Spleen (tissue), 11 donors: Measurements from ENCODE around the gene GGNBP2. TPM values are rescaled to one million over a fixed set of nuclear protein-coding genes. Genes with fewer than 3 reads are reported as not detected.

ENCODE experiments used
- DNase-seq: peaks from one replicate; pipeline ENCODE4 v3.0.0-alpha.2; 2020
- H3K27ac ChIP-seq, 8 donors: fragments of 200-600 bp; sonication (generic) in 7 of 8; 1 replicate in 4 of 8; 2 replicates in 4 of 8; pipeline versions ENCODE4 v1.5.0 to v1.8.0; 2016 to 2021; ENCODE audit warnings: inconsistent platforms in 4 of 8, mild to moderate bottlenecking in 4 of 8, moderate library complexity in 1 of 8
- H3K27me3 ChIP-seq, 7 donors: fragments of 200-600 bp; sonication (generic) in 6 of 7; replicated peaks in 1 of 7; 1 replicate in 4 of 7; 2 replicates in 3 of 7; pipeline versions ENCODE4 v1.5.0 to v1.8.0; 2016 to 2021; ENCODE audit warnings: inconsistent platforms in 3 of 7, mild to moderate bottlenecking in 1 of 7
- H3K36me3 ChIP-seq, 6 donors: fragments of 200-600 bp; sonication (generic) in 5 of 6; 1 replicate in 4 of 6; 2 replicates in 2 of 6; pipeline versions ENCODE4 v1.5.0 to v1.8.0; 2016 to 2021; ENCODE audit warnings: inconsistent platforms in 2 of 6
- H3K4me1 ChIP-seq, 6 donors: fragments of 200-600 bp; sonication (generic) in 5 of 6; 1 replicate in 3 of 6; 2 replicates in 3 of 6; pipeline versions ENCODE4 v1.5.0 to v1.8.0; 2016 to 2021; ENCODE audit warnings: inconsistent platforms in 3 of 6
- H3K4me3 ChIP-seq, 8 donors: fragments of 200-600 bp; sonication (generic) in 7 of 8; 1 replicate in 4 of 8; 2 replicates in 4 of 8; pipeline versions ENCODE4 v1.5.0 to v1.8.0; 2016 to 2021; ENCODE audit warnings: inconsistent platforms in 4 of 8, mild to moderate bottlenecking in 4 of 8, moderate library complexity in 2 of 8
- H3K9me3 ChIP-seq, 8 donors: fragments of 200-600 bp; sonication (generic) in 7 of 8; 1 replicate in 4 of 8; 2 replicates in 4 of 8; pipeline versions ENCODE4 v1.5.0 to v1.8.0; 2016 to 2021; ENCODE audit warnings: inconsistent platforms in 4 of 8
- POLR2A ChIP-seq, 3 donors: fragments of 450-650 bp; IDR thresholded peaks; one replicate each; pipeline ENCODE4 v1.5.1; 2017; ENCODE audit warnings: antibody characterized with exemption in 3 of 3, mild to moderate bottlenecking in 1 of 3
- POLR2AphosphoS5 ChIP-seq, 3 donors: sonication (generic); formaldehyde crosslinking; IDR thresholded peaks; one replicate each; pipeline ENCODE4 v1.5.1; 2017; ENCODE audit warnings: antibody characterized with exemption in 3 of 3
- WGBS, 5 donors: extraction: QIAGEN DNeasy Blood & Tissue Kit in 3 of 5; methylation state at CpG; one replicate each; pipeline versions ENCODE4 v1.1.5 to v1.1.7; 2013 to 2018; 5-methylcytosine and 5-hydroxymethylcytosine counted together
- intact Hi-C: fragments of 100-400 bp; cut with DNase I; formaldehyde crosslinking; loops from one replicate; pipeline ENCODE4 v1.15.0; 2023; ENCODE audit warnings: low total_unique reads
- polyA plus RNA-seq, 3 donors: library from polyadenylated mRNA; stranded (reverse); fragments of 200-250 nt; gene quantifications; one replicate each; pipeline ENCODE4 v1.2.1, GENCODE V29; 2013
- total RNA-seq, 7 donors: library from RNA; depleted of rRNA in 3 of 7; stranded (reverse); fragments of >200 nt in 3 of 7; fragmentation: NEBNext Ultra II Directional in 4 of 7; extraction: Animal tissue kit (Norgen Biotek cat#: 25700) in 4 of 7; gene quantifications; one replicate each; pipeline versions ENCODE4 v1.1.0 to v1.2.1, GENCODE V29; 2016 to 2021
- TF ChIP-seq, protein P1 (sequence below), 11 experiments: fragments of 200-600 bp in 7 of 11; fragments of 450-650 bp in 4 of 11; sonication (generic) in 4 of 11; IDR thresholded peaks in 8 of 11; conservative IDR thresholded peaks in 3 of 11; 1 replicate in 7 of 11; 2 replicates in 4 of 11; pipeline versions ENCODE4 v1.4.0 to v1.8.0; 2016 to 2021; ENCODE audit warnings: antibody characterized with exemption in 11 of 11, inconsistent platforms in 4 of 11, mild to moderate bottlenecking in 1 of 11
- donor health status: healthy with polysubstance abuse.
- donor health status: DM: no; HTN: no; CAD: no; lungs with moderate emphysema.
- donor health status: DM: no; HTN: no; CAD: no.
- donor health status: Bipolar disorder and iron deficiency.
- donor health status: healthy.
- donor health status: DM: no; HTN: no; CAD: no.
- donor health status: DM: yes; HTN: yes; CAD: no.

Gene GGNBP2
- total and polyA plus RNA-seq, 10 donors, result 60.8 to 123 (median 88.5) TPM

DNA sequence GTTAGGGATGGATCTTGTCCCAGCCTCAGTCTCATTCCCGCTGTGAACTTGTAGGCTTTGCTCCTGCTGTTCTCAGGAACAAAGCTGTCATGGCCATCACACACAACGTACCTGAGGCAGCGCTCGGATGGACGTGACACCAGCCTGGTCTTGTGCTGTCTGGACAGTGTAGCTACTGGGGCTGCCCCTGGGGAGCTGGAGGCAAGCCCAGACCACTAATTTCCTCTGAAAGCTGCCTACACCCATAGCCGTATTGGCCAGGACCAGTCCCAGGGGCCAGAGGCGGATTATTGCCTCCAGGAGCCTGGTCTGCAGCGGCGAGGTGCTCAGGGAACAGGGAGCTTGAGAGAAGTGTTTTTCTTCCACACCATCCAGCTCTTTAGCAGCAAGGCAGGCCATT is 46.6 kb upstream of the GGNBP2 start:
- WGBS, 5 donors, result 93 to 97% (median 95%) methylated on average over 8 to 9 of the region's 9 CpGs
- TF ChIP-seq, protein P1, sequence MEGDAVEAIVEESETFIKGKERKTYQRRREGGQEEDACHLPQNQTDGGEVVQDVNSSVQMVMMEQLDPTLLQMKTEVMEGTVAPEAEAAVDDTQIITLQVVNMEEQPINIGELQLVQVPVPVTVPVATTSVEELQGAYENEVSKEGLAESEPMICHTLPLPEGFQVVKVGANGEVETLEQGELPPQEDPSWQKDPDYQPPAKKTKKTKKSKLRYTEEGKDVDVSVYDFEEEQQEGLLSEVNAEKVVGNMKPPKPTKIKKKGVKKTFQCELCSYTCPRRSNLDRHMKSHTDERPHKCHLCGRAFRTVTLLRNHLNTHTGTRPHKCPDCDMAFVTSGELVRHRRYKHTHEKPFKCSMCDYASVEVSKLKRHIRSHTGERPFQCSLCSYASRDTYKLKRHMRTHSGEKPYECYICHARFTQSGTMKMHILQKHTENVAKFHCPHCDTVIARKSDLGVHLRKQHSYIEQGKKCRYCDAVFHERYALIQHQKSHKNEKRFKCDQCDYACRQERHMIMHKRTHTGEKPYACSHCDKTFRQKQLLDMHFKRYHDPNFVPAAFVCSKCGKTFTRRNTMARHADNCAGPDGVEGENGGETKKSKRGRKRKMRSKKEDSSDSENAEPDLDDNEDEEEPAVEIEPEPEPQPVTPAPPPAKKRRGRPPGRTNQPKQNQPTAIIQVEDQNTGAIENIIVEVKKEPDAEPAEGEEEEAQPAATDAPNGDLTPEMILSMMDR (IDR thresholded peaks at IDR 0.05 in 8 of 11, conservative IDR thresholded peaks at IDR 0.05 in 3 of 11), result no peak
- TF ChIP-seq POLR2AphosphoS5 (IDR thresholded peaks at IDR 0.05) (peak in 1 of 3 donors; percentile 21), POLR2A (IDR thresholded peaks at IDR 0.05) (no peak)
- Histone ChIP-seq H3K9me3 (no peaks in the 10 kb centered on the region), H3K4me1 (no peaks in the 10 kb centered on the region), H3K27me3 (no peaks in the 10 kb centered on the region), H3K4me3 (no peak overlapping the region), H3K27ac (no peak overlapping the region), H3K36me3 (peaks cover 0 to 100% (median 68%) of the 10 kb centered on the region in 6 donors)
- no peak for DNase-seq
- intact Hi-C loops, result no loop called here

DNA sequence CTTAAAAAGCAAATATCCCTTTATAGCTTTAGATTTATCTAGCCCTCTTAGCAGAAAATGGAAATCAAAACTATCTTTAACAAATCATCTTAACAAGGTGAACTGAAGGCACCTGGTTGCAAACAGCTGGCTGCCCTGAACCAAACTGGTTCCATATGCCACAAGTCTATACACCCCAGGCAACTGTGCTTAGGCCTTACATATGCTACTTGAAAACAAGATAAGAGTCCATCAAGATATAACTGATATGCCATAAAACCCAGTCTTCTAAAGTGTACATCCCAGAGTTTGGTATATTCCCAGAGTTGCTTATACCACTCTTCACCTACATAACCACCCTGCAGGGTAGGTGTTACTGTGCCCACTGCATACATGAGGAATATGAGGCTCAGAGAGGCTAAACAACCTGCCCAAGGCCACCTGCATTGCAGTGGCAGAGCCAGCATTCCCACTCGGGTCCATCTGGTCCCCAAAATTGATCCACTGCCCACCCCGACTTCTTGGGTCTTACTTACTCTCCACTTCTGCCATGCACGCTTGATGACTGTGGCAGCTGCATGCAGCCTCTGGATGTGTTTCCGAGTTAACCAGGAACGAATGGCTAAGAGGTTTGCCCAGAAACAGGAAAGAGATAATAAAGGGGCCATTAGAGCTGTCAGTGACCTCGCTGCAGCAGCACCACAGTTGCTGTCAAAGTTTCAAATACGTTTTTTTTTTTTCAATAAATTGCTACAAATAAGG is 46.0 kb upstream of the GGNBP2 start:
- WGBS, 5 donors, result 71 to 84% (median 75%) methylated on average over 7 of the region's 7 CpGs
- H3K4me3 ChIP-seq, result no peak overlapping the region
- peak in 2 of 3 donors; percentile 18 to 44 for TF ChIP-seq POLR2AphosphoS5 (IDR thresholded peaks at IDR 0.05)
- TF ChIP-seq, protein P1 (IDR thresholded peaks at IDR 0.05 in 8 of 11, conservative IDR thresholded peaks at IDR 0.05 in 3 of 11), result no peak
- intact Hi-C loops, result no loop called here
- H3K27me3 ChIP-seq, result no peaks in the 10 kb centered on the region
- peaks cover 0 to 100% (median 67%) of the 10 kb centered on the region in 6 donors for H3K36me3 ChIP-seq
- no peak for DNase-seq
- H3K27ac ChIP-seq, result no peak overlapping the region
- H3K4me1 ChIP-seq, result no peaks in the 10 kb centered on the region
- H3K9me3 ChIP-seq, result no peaks in the 10 kb centered on the region

DNA sequence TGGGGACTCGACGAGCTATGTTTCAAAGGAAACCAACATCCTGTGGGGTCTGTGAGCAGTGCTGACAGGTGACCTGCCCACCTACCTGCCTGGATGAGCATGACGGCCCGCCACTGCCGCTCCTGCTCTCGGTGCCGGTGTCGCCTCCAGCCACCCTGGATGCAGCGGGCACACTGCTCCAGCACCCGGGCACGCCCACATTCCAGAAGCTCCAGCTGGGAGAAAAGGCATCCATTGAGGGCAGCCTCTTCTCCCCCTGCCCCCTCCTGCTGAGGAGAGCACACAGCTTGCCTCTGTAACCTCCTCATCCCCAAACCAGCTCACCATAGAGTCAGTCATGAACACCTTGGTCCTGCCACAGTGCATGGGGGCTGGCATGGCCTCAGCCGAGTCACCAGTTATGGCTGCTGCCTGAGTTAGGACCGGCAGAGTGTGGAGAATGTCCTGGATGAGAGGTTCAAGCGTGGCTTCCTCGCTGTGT is 43.9 kb upstream of the GGNBP2 start:
- 94 to 100% (median 96%) methylated on average over 5 to 15 of the region's 15 CpGs for WGBS, 5 donors
- no peaks in the 10 kb centered on the region for H3K4me1 ChIP-seq
- intact Hi-C loops, result no loop called here
- TF ChIP-seq POLR2A (IDR thresholded peaks at IDR 0.05), result no peak
- TF ChIP-seq, protein P1 (IDR thresholded peaks at IDR 0.05 in 8 of 11, conservative IDR thresholded peaks at IDR 0.05 in 3 of 11), result no peak
- peak; percentile 23 to 73 (median 41) for TF ChIP-seq POLR2AphosphoS5 (IDR thresholded peaks at IDR 0.05)
- peaks cover 0 to 100% (median 65%) of the 10 kb centered on the region in 6 donors for H3K36me3 ChIP-seq
- no peak overlapping the region for H3K4me3 ChIP-seq
- no peak for DNase-seq
- H3K9me3 ChIP-seq, result no peaks in the 10 kb centered on the region
- no peaks in the 10 kb centered on the region for H3K27me3 ChIP-seq
- peak overlapping the region in 1 of 8 donors; percentile 14 for H3K27ac ChIP-seq

DNA sequence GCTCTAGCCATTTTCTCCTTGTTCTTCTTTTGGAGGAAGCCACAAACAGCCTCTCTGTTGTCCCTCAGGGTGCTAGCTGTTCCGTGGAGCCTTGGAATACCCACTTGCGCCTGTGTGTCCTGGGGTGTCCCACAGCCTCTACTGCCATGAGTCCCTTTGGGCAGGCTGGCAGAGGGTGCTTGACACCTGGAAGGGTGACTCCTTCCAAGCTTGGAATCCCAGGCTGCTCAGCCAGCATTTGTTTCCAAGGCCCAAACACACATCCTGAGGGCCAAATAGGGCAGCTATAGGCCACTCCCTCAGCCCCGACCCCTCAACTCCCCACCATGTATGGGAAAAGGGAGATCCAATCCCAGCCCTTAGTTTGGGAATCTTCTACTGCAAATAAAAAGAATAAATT is 43.4 kb upstream of the GGNBP2 start:
- no peaks in the 10 kb centered on the region for H3K9me3 ChIP-seq
- WGBS, 5 donors, result 93 to 100% (median 96%) methylated on average over 3 of the region's 3 CpGs
- no peak for DNase-seq
- peaks cover 0 to 100% (median 60%) of the 10 kb centered on the region in 6 donors for H3K36me3 ChIP-seq
- H3K4me1 ChIP-seq, result no peaks in the 10 kb centered on the region
- H3K4me3 ChIP-seq, result no peak overlapping the region
- H3K27me3 ChIP-seq, result no peaks in the 10 kb centered on the region
- TF ChIP-seq, protein P1 (IDR thresholded peaks at IDR 0.05 in 8 of 11, conservative IDR thresholded peaks at IDR 0.05 in 3 of 11), result no peak
- TF ChIP-seq POLR2A (IDR thresholded peaks at IDR 0.05) (no peak), POLR2AphosphoS5 (IDR thresholded peaks at IDR 0.05) (no peak)
- intact Hi-C loops, result no loop called here
- peak overlapping the region in 1 of 8 donors; percentile 14 for H3K27ac ChIP-seq
